ENCODE measurements around the gene MTUS2. TPM values are rescaled to one million over a fixed set of nuclear protein-coding genes. Genes with fewer than 3 reads are reported as not detected.

Gene MTUS2
- total RNA-seq, 3 donors from 2014 or later = not detected

DNA sequence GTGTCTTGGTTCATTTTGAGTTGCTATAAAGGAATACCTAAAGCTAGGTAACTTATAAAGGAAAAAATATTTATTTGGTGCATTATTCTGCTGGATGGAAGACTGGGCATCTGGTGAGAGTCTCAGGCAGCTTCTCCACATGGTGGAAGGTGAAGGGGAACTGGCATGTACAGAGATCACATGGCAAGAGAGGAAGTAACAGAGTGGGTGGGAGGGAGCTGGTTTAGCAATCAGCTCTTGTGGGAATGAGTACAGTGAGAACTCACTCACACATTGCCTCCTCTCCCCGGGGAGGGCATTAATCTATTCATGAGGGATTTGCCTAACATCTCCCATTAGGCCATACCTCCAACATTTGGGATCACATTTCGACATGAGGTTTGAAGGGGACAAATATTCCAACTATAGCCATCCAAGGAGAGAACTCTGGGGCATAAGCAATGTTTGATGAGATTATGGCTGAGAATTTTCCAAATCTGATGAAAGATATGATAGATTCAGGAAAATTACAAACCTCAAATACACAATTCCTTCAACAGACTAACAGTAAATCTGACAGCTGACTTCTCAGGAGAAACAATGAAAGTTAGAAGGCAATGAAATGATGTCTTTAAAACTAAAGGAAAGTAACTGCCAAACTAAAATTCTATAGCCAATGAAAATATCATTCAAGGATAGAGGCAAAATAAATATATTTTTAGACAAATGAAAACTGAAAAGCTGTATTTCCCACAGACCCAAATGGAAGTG is 52.5 kb downstream of the MTUS2 start:
- DNase-seq (no peak), ATAC-seq (no peak)
- peaks cover 3% of the 10 kb centered on the region for H3K27me3 Mint-ChIP-seq (ENCODE audit: low read depth)
- H3K4me3 Mint-ChIP-seq = no peak overlapping the region
- peaks cover 11% of the 10 kb centered on the region for H3K9me3 Mint-ChIP-seq
- no peaks in the 10 kb centered on the region for H3K36me3 Mint-ChIP-seq (ENCODE audit: insufficient read depth)
- H3K4me1 Mint-ChIP-seq (ENCODE audit: low read depth) = no peaks in the 10 kb centered on the region

DNA sequence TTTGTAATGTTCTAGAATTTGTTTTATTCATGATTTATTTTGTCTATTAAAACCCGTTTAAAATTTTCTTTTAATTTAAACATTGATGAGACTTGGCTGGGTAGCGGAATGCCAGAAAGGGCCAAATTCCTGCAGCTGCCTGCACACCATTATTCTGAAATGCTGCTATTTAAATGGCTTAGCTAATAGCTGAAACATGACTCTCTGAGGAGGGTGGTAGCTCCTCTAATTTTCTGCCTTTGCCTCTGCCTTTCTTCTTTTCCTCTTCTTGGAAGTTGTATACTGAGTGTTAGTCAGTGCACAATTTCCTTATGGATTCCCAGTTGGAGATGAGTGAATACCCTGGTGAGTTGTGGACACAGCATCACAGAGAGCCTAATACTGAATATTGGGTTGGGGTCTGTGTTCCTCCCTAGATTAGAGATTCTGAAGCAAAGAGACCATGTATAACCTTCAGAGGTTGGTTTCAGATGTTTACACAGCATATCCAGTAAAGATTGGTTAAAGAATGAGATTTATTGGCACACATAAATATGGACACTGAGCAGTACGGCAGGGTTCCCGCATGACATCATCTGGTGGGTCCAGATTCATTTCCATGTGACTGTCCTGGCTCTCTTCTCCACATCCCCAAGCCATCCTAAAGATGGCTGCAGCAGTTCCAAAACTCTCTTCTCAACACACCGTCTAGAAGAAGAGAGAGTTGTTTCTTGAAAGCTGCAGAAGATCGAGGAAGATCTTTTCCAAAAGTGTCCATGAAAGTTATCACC is 55.9 kb downstream of the MTUS2 start:
- DNase-seq (no peak), ATAC-seq (no peak)
- H3K4me3 Mint-ChIP-seq = no peak overlapping the region
- H3K36me3 Mint-ChIP-seq (ENCODE audit: insufficient read depth) = no peaks in the 10 kb centered on the region
- no peaks in the 10 kb centered on the region for H3K4me1 Mint-ChIP-seq (ENCODE audit: low read depth)
- peaks cover 15% of the 10 kb centered on the region for H3K9me3 Mint-ChIP-seq
- H3K27me3 Mint-ChIP-seq (ENCODE audit: low read depth) = peaks cover 5% of the 10 kb centered on the region

- ATAC-seq (no peak), DNase-seq (no peak)
- Mint-ChIP-seq H3K4me1 (ENCODE audit: low read depth) (no peaks in the 10 kb centered on the region), H3K9me3 (peaks cover 9% of the 10 kb centered on the region), H3K27me3 (ENCODE audit: low read depth) (peaks cover 5% of the 10 kb centered on the region), H3K4me3 (no peak overlapping the region), H3K36me3 (ENCODE audit: insufficient read depth) (no peaks in the 10 kb centered on the region)
These were observed 57.3 kb downstream of the MTUS2 start for GRCh38 chr13:28877408-28877807.

- H3K36me3 Mint-ChIP-seq (ENCODE audit: insufficient read depth) = no peaks in the 10 kb centered on the region
- no peak for DNase-seq
These were observed 65.0 kb downstream of the MTUS2 start for GRCh38 chr13:28885181-28885580.

DNA sequence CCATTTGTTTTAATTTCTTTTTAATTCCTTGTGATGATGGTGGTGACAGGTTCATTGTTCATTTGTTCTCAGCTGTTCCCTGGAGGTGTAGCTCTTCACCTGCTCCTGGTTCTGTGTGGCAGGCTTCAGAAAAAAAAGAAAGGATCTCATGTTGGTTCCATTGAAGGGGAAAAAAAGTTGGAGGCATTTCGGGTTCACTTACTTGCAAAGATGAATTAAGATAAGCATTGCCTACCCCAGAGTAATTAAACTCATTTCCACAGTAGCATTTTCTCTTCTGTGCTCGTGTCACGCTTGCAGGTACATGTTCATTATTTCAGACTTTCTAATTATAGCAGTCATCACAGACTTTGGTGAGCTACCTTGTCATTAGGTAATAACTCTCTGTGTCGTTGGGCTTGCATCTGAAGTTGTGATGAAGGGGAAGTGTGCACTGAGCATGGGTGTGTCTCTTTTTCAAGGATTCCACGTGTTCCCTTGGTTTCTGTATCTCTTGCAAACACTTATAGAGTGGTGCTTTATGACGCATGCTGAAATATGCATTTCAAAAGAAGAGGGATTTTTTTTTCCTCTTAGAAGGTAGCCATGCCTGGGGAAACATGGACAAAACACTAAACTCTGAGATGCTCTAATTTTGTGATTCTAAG is 69.1 kb downstream of the MTUS2 start:
- ATAC-seq (no peak), DNase-seq (no peak)
- Mint-ChIP-seq H3K4me1 (ENCODE audit: low read depth) (no peaks in the 10 kb centered on the region), H3K36me3 (ENCODE audit: insufficient read depth) (no peaks in the 10 kb centered on the region), H3K27me3 (ENCODE audit: low read depth) (peaks cover 2% of the 10 kb centered on the region), H3K9me3 (peaks cover 2% of the 10 kb centered on the region), H3K4me3 (no peak overlapping the region)

More at GRCh38 chr13:28885181-28885580, 65.0 kb downstream of the MTUS2 start:
- peaks cover 4% of the 10 kb centered on the region for H3K9me3 Mint-ChIP-seq
- no peak for ATAC-seq
- H3K27me3 Mint-ChIP-seq (ENCODE audit: low read depth) = no peaks in the 10 kb centered on the region
- no peaks in the 10 kb centered on the region for H3K4me1 Mint-ChIP-seq (ENCODE audit: low read depth)
- no peak overlapping the region for H3K4me3 Mint-ChIP-seq

DNA sequence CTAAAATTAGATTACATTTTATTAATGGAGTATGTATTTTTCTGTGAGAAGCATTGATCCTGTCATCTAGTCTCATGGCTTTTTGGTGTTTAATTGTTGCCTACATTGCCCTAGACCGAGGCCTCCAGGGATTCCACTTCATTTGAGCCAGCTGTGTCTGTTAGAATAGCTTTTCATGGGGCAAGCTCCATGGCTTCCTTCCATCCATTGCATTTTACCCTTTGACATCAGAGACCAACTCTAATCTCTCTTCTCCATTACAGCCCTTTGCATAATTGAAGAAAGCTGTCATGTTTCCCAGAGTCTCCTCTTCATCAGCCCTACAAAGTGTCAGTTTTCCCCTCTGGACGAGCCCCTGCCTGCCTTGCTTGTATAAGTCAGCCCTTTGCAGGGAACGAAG is 70.6 kb downstream of the MTUS2 start:
- peaks cover 2% of the 10 kb centered on the region for H3K27me3 Mint-ChIP-seq (ENCODE audit: low read depth)
- H3K9me3 Mint-ChIP-seq = no peaks in the 10 kb centered on the region
- H3K4me3 Mint-ChIP-seq = no peak overlapping the region
- no peaks in the 10 kb centered on the region for H3K4me1 Mint-ChIP-seq (ENCODE audit: low read depth)
- no peak for DNase-seq
- no peak for ATAC-seq
- no peaks in the 10 kb centered on the region for H3K36me3 Mint-ChIP-seq (ENCODE audit: insufficient read depth)

- DNase-seq (no peak), ATAC-seq (no peak)
- Mint-ChIP-seq H3K4me1 (ENCODE audit: low read depth) (no peaks in the 10 kb centered on the region), H3K9me3 (peaks cover 41% of the 10 kb centered on the region), H3K4me3 (no peak overlapping the region), H3K27me3 (ENCODE audit: low read depth) (no peaks in the 10 kb centered on the region), H3K36me3 (ENCODE audit: insufficient read depth) (peaks cover 1% of the 10 kb centered on the region)
These were observed 97.9 kb downstream of the MTUS2 start for GRCh38 chr13:28918030-28918429.

DNA sequence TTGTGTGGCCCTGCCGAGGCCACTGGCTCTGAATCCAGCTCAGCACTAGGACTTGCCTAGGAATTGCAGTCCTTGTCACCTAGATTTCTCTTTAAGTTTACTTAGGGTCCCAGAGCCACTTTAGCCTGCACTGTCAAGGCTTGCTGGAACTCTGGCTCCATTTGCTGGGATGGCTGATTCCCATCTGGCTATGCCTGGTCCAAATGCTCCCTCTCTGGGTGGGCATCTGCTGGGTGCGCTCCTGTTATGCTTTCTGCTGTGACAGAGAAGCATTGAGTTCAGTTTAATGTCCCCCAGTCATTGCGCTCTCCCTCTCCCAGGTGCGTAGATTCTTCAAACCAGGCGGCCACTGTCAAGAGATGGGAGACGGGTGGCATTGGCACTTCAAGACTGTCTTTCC is 102.2 kb downstream of the MTUS2 start:
- DNase-seq (no peak), ATAC-seq (no peak)
- peaks cover 18% of the 10 kb centered on the region for H3K9me3 Mint-ChIP-seq
- no peaks in the 10 kb centered on the region for H3K36me3 Mint-ChIP-seq (ENCODE audit: insufficient read depth)
- no peaks in the 10 kb centered on the region for H3K4me1 Mint-ChIP-seq (ENCODE audit: low read depth)
- H3K4me3 Mint-ChIP-seq = no peak overlapping the region
- H3K27me3 Mint-ChIP-seq (ENCODE audit: low read depth) = no peaks in the 10 kb centered on the region

DNA sequence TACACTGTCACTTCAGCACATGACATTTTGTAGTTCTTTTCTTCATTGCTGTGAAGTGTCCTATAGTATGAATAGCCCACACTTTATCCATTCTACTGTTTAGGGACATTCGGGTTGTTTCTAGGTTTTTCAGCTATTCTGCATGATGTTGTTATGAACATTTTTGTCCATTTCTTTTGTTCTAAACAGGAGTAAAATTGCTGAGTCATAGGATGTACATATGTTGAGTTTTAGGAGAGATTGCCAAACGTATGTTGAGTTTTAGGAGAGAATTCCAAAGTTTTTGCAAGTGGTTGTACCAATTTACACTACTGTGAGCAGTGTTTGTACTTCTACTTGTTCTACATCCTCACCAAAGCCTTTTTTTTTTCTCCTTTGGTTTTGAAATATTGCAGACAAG is 115.0 kb downstream of the MTUS2 start:
- no peaks in the 10 kb centered on the region for H3K36me3 Mint-ChIP-seq (ENCODE audit: insufficient read depth)
- no peak for DNase-seq
- H3K4me1 Mint-ChIP-seq (ENCODE audit: low read depth) = no peaks in the 10 kb centered on the region
- no peak for ATAC-seq
- H3K27me3 Mint-ChIP-seq (ENCODE audit: low read depth) = no peaks in the 10 kb centered on the region
- no peaks in the 10 kb centered on the region for H3K9me3 Mint-ChIP-seq
- no peak overlapping the region for H3K4me3 Mint-ChIP-seq

DNA sequence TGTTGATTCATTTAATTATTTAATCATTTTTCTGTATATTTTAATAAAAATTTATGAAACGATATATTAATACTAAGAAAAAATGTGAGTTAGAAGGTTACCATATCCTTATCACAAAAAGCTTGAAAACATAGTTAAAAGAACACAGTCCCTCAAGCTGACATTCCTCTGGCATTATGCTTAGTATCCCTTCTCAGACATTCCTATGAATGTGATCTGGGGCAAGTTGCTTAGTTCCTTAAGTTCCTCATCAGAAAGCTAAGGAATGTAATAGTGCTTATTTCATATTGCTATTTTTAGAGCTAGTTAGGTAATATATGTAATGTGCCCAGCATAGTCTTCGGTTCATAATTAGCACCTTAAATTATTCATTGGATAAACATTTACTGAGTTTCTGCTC is 122.8 kb downstream of the MTUS2 start:
- no peaks in the 10 kb centered on the region for H3K36me3 Mint-ChIP-seq (ENCODE audit: insufficient read depth)
- H3K4me1 Mint-ChIP-seq (ENCODE audit: low read depth) = no peaks in the 10 kb centered on the region
- no peaks in the 10 kb centered on the region for H3K9me3 Mint-ChIP-seq
- ATAC-seq (no peak), DNase-seq (no peak)
- H3K4me3 Mint-ChIP-seq = no peak overlapping the region
- peaks cover 4% of the 10 kb centered on the region for H3K27me3 Mint-ChIP-seq (ENCODE audit: low read depth)

DNA sequence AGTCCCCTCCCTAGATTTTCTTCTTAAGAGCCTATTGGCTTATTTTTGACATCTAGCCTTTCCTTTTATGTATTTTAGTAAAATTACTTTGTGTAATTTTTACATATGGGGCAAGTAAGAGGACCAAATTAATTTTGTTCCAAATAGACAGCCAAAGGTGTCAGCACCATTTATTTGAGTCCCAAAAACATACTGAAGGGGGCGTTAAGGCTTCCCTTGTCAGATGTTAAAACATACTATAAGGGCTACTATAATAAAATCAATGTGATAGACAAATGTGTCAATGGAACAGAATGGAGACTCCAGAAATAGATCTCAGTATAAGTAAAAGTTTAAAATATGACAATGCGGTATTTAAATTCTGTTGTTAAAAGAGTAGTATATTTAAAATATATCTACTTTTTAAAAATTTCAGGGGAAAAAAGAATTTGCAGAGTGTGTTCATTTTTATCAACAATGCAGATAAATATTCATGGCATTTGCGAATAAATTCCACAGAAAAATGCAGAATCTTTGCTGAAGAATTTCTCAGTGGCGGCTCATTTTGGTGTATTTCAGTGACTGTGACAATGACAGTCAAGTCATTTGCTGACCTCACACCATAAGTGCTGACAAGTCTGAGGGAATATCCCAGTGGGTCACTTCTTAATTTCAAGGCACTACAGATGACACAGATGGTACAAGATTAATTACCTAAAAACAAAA is 133.7 kb downstream of the MTUS2 start:
- Mint-ChIP-seq H3K4me1 (ENCODE audit: low read depth) (no peaks in the 10 kb centered on the region), H3K36me3 (ENCODE audit: insufficient read depth) (no peaks in the 10 kb centered on the region), H3K27me3 (ENCODE audit: low read depth) (no peaks in the 10 kb centered on the region), H3K4me3 (no peak overlapping the region), H3K9me3 (no peaks in the 10 kb centered on the region)
- ATAC-seq = no peak
- DNase-seq = no peak

DNA sequence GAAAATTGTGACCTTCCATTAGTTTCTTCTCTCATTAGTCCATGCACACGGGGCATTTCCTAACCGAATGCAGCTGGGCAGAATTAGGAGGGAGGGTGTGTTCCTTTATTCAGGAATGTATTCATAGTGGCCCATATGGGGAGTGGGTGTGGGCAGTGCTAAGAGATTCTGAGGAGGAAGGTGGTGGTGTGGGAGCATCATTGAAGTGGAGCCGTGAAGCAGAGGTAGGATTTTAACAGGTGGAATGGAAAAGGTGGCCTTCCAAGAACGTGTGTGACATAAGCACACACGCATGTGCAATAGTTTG is 134.2 kb downstream of the MTUS2 start:
- Mint-ChIP-seq H3K4me1 (ENCODE audit: low read depth) (no peaks in the 10 kb centered on the region), H3K9me3 (no peaks in the 10 kb centered on the region), H3K36me3 (ENCODE audit: insufficient read depth) (no peaks in the 10 kb centered on the region), H3K4me3 (no peak overlapping the region), H3K27me3 (ENCODE audit: low read depth) (no peaks in the 10 kb centered on the region)
- DNase-seq = no peak
- no peak for ATAC-seq

GRCh38 chr13:28954810-28955209 is 134.7 kb downstream of the MTUS2 start:
- ATAC-seq = no peak

GRCh38 chr13:28955264-28955966 is 135.3 kb downstream of the MTUS2 start:
- H3K27me3 Mint-ChIP-seq (ENCODE audit: low read depth) = no peaks in the 10 kb centered on the region
- DNase-seq = no peak
- H3K4me3 Mint-ChIP-seq = no peak overlapping the region
- no peaks in the 10 kb centered on the region for H3K4me1 Mint-ChIP-seq (ENCODE audit: low read depth)
- H3K36me3 Mint-ChIP-seq (ENCODE audit: insufficient read depth) = no peaks in the 10 kb centered on the region
- ATAC-seq = no peak
- H3K9me3 Mint-ChIP-seq = peaks cover 2% of the 10 kb centered on the region

More at GRCh38 chr13:28954810-28955209, 134.7 kb downstream of the MTUS2 start:
- Mint-ChIP-seq H3K27me3 (ENCODE audit: low read depth) (no peaks in the 10 kb centered on the region), H3K4me3 (no peak overlapping the region), H3K4me1 (ENCODE audit: low read depth) (no peaks in the 10 kb centered on the region), H3K9me3 (no peaks in the 10 kb centered on the region), H3K36me3 (ENCODE audit: insufficient read depth) (no peaks in the 10 kb centered on the region)
- no peak for DNase-seq

Data from activated T-cell treated with anti-CD3 and anti-CD28 coated beads, Interleukin-2, amount 50 U/mL, for 4 hours (primary cell).